H1 (cell line): ENCODE measurements around the gene C1GALT1. TPM values are rescaled to one million over a fixed set of nuclear protein-coding genes. Genes with fewer than 3 reads are reported as not detected.

Experiments
- ASH2L ChIP-seq: fragments of 200-600, 300-600 bp; sonication (generic); IDR thresholded peaks from one replicate; pipeline ENCODE4 v1.7.1; 2017; ENCODE audit warnings: low read length
- CHD1 ChIP-seq: IDR thresholded peaks from 2 replicates; pipeline ENCODE4 v1.6.1; 2012; ENCODE audit warnings: low read depth, low read length, improper control_type of control experiment
- GABPA ChIP-seq: IDR thresholded peaks from 2 replicates; pipeline ENCODE4 v1.6.1; 2011; ENCODE audit warnings: mild to moderate bottlenecking, low read length, moderate library complexity, borderline replicate concordance; ENCODE audit not compliant: insufficient read depth
- HDAC6 ChIP-seq: IDR thresholded peaks from one replicate; pipeline ENCODE4 v1.7.1; 2012; ENCODE audit warnings: low read depth, mild to moderate bottlenecking, inconsistent platforms, low read length, moderate library complexity
- JUN ChIP-seq: IDR thresholded peaks from 2 replicates; pipeline ENCODE4 v1.6.1; 2011; ENCODE audit warnings: low read depth, mild to moderate bottlenecking, improper control_type of control experiment, low read length
- YY1 ChIP-seq: IDR thresholded peaks from 2 replicates; pipeline ENCODE4 v1.6.1; 2011; ENCODE audit warnings: low read depth, mild to moderate bottlenecking, low read length
- polyA plus RNA-seq, 7 experiments: library from polyadenylated mRNA; depleted of rRNA in 3 of 7; stranded (reverse) in 5 of 7; unstranded in 2 of 7; fragments of >200 nt in 5 of 7; fragments of 200-250 nt in 2 of 7; gene quantifications; 1 replicate in 5 of 7; 2 replicates in 1 of 7; 4 replicates in 1 of 7; pipeline versions ENCODE4 v1.2.1 to v1.2.3, GENCODE V29; 2011 to 2013; ENCODE audit warnings: missing spikeins in 2 of 7, mixed read lengths in 2 of 7
- total RNA-seq: library from RNA; stranded (reverse); fragmentation: NEBNext Ultra II Directional; extraction: Animal tissue kit (Norgen Biotek cat#: 25700); gene quantifications from 2 replicates; pipeline ENCODE4 v1.2.1, GENCODE V29; 2021

Gene C1GALT1
- total and polyA plus RNA-seq, 2 of the 8 experiments (the other 6 are each of a cell fraction or from before 2014, with no cell fraction given): 18.7 to 94.2 TPM

- TF ChIP-seq JUN (no peak), HDAC6 (no peak), GABPA (no peak), YY1 (no peak), CHD1 (no peak), ASH2L (no peak)
- TF ChIP-seq, all 59 proteins: peak for 0
Observed at GRCh38 chr7:7254319-7254718, 72.0 kb downstream of the C1GALT1 start (continued).
